ENCODE data around the gene PCDHGB4.
"Not testable (repeated sequence)": the region's sequence is repeated elsewhere in the genome, so short reads cannot be mapped to it uniquely, and the experiment has no call there.

The PCDHGB4 gene

DNA sequence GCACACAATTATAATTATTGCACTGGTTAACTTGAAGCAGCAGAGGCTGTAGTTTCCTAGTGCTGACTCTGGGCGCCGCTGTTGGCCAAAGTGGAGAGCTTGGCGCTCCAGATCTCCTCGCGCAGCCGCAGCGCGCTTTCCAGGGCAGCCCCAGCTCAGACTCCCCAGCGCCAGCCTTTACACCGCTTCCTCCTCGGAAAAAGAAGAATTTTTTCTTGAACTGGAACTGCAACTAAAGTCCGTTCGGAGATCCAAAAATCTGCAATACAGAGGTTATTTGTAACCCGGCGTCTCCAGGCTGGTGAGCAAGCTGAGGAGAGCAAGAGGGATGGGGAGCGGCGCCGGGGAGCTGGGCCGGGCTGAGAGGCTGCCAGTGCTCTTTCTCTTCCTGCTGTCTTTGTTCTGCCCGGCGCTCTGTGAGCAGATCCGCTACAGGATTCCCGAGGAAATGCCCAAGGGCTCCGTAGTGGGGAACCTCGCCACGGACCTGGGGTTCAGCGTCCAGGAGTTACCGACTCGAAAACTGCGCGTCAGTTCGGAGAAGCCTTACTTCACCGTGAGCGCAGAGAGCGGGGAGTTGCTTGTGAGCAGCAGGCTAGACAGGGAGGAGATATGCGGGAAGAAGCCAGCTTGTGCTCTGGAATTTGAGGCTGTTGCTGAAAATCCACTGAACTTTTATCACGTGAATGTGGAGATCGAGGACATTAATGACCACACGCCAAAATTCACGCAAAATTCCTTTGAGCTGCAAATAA is at the start of gene PCDHGB4:
Gene PCDHGB4 (plus strand): TSS at position 142 of the 755 bp plus-strand sequence. CDS start 187 bp downstream, at position 329.
- not testable (repeated sequence) for H3K4me2 ChIP-seq, H3K4me3 ChIP-seq, H4K20me1 ChIP-seq, H3K27me3 ChIP-seq, H3K9ac ChIP-seq, H3K27ac ChIP-seq, H3K4me1 ChIP-seq, H3K36me3 ChIP-seq
- H3K9me3 ChIP-seq, result peaks cover 49% of the 10 kb centered on the region

DNA sequence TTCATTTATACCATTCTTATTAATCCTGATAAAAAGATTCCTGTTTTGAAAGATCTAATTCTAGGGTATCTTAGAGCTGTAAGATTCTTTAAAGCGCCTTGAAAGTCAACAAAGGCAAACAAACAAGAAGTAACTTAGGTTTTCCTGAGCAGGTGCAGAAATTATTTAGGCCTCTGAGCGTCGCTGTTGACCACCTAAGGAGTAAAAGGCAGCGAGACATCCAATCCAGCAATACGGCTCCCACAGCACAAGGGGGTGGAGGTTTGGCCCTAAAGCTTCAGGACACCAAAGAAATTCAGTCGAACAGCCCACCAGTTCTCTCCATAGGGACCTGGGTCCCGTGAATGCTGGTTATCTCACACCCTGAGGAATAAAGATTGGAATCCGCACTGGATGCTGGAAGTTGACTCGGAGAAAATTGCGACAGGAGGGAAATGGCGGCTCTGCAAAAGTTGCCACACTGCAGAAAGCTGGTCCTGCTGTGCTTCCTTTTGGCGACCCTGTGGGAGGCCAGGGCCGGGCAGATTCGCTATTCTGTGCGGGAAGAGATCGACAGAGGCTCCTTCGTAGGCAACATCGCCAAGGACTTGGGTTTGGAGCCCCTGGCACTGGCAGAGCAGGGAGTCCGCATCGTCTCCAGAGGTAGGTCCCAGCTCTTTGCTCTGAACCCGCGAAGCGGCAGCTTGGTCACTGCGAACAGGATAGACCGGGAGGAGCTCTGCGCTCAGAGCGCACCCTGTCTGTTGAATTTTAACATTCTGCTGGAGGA is 48.8 kb upstream of the PCDHGB4 start, which contains the start of gene PCDHGA2:
Gene PCDHGA2 (plus strand): TSS at position 223 of the 769 bp plus-strand sequence.
- Histone ChIP-seq H3K4me2 (no peak within 1 kb of the TSS), H3K9me3 (peaks cover 81% of the 10 kb centered on the region), H3K9ac (no peak within 1 kb of the TSS), H3K27me3 (no peaks in the 10 kb centered on the region), H3K4me1 (no peaks in the 10 kb centered on the region), H4K20me1 (no peaks in the 10 kb centered on the region), H3K27ac (no peak within 1 kb of the TSS), H3K4me3 (no peak within 1 kb of the TSS), H3K36me3 (0 out of 2 replicates have a peak, but pooled peaks cover 8% of the 10 kb centered on the region)
- no peak for TF ChIP-seq Cebpa-rat (IDR thresholded peaks at IDR 0.05)

DNA sequence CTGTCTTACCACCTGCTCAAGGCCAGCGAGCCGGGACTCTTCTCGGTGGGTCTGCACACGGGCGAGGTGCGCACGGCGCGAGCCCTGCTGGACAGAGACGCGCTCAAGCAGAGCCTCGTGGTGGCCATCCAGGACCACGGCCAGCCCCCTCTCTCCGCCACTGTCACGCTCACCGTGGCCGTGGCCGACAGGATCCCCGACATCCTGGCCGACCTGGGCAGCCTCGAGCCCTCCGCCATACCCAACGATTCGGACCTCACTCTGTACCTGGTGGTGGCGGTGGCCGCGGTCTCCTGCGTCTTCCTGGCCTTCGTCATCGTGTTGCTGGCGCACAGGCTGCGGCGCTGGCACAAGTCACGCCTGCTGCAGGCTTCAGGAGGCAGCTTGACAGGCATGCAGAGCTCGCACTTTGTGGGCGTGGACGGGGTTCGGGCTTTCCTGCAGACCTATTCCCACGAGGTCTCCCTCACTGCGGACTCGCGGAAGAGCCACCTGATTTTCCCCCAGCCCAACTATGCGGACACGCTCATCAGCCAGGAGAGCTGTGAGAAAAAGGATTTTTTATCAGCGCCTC is 46.6 kb upstream of the PCDHGB4 start:
- H4K20me1 ChIP-seq, H3K9ac ChIP-seq, H3K27ac ChIP-seq, H3K4me3 ChIP-seq, H3K4me2 ChIP-seq, H3K4me1 ChIP-seq, H3K27me3 ChIP-seq: not testable (repeated sequence)
- Histone ChIP-seq H3K9me3 (peaks cover 92% of the 10 kb centered on the region), H3K36me3 (0 out of 2 replicates have a peak, but pooled peaks cover 12% of the 10 kb centered on the region)

DNA sequence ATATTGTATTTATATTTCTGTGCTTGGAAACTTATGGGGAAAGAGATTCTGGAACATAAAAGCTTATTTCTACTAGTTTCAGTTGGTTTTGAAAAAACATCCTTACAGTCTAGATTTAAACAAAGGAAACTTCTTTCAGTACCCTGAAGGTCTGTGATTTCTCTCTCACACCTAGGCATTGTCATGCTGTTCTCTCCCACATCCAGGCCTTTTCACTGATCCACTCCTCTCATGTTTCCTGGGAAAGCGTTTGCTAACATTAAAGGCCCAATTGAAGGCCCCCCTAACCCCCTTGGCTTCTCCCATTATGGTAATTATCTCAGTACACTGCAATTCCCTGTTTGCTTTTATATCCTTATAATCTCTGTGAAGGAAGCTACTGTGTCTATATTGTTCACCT is 44.7 kb upstream of the PCDHGB4 start:
- peaks cover 91% of the 10 kb centered on the region for H3K9me3 ChIP-seq
- no peaks in the 10 kb centered on the region for H3K27me3 ChIP-seq
- no peak overlapping the region for H3K9ac ChIP-seq
- no peak overlapping the region for H3K4me2 ChIP-seq
- H4K20me1 ChIP-seq, result no peaks in the 10 kb centered on the region
- H3K27ac ChIP-seq, result no peak overlapping the region
- H3K36me3 ChIP-seq, result 0 out of 2 replicates have a peak, but pooled peaks cover 12% of the 10 kb centered on the region
- H3K4me3 ChIP-seq, result no peak overlapping the region
- no peaks in the 10 kb centered on the region for H3K4me1 ChIP-seq
- TF ChIP-seq Cebpa-rat (IDR thresholded peaks at IDR 0.05), result no peak

DNA sequence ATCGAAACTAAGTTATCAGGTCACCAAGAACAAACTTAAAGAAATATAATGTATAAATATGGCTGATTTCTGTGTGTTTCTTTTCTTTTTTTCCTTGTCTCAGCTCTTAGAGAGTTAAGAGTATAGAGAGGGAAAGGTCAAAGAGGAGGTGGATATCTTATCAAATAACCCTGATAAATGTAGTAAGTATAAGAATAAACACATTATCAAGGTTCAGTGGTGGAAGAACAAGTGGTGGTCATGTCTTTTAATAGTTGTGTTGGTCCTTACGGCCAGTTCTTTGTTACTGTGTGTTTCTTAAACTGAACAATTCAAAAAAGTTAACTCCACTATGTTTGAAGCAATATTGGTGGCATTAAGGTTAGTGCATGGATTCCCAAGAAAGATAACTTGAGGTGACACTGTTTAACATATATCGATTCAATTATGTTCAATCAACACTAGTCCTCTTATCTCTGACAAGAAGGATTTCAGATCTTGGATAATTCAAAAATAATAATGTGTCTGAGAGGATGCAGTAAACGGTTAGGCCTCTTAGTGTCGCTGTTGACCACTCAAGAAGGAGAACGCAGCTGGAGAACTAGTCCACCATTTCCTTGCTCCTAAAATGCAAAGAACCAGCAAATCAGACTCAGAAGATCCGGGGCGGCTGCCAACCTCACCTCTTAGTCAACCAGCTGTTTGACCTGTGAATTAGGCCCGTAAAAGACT is 44.1 kb upstream of the PCDHGB4 start, which contains the start of gene PCDHGA3:
Gene PCDHGA3 (plus strand): TSS at position 588 of the 711 bp plus-strand sequence. CDS start 205 bp downstream, outside the sequence.
- Histone ChIP-seq H3K9me3 (peaks cover 88% of the 10 kb centered on the region), H3K4me3 (no peak within 1 kb of the TSS), H3K4me2 (no peak within 1 kb of the TSS), H3K9ac (no peak within 1 kb of the TSS), H3K4me1 (no peaks in the 10 kb centered on the region), H4K20me1 (no peaks in the 10 kb centered on the region), H3K27ac (no peak within 1 kb of the TSS), H3K36me3 (0 out of 2 replicates have a peak, but pooled peaks cover 12% of the 10 kb centered on the region), H3K27me3 (no peaks in the 10 kb centered on the region)
- TF ChIP-seq Cebpa-rat (IDR thresholded peaks at IDR 0.05), result no peak

DNA sequence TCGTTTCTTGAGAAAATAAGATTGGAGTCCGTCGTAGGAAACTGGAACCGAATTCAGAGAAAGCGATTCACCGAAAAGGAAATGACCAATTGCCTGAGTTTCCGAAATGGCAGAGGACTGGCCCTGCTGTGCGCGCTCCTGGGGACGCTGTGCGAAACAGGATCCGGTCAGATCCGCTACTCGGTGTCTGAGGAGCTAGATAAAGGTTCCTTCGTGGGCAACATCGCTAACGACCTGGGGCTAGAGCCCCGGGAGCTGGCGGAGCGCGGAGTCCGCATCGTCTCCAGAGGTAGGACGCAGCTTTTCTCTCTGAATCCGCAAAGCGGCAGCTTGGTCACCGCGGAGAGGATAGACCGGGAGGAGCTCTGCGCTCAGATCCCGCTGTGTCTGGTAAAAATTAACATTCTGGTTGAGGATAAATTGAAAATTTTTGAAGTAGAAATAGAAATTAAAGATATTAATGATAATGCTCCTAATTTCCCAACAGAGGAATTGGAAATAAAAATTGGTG is 43.5 kb upstream of the PCDHGB4 start:
- TF ChIP-seq Cebpa-rat (IDR thresholded peaks at IDR 0.05), result no peak
- Histone ChIP-seq H3K9me3 (peaks cover 87% of the 10 kb centered on the region), H3K4me2 (no peak overlapping the region), H3K4me3 (no peak overlapping the region), H3K27me3 (no peaks in the 10 kb centered on the region), H3K4me1 (no peaks in the 10 kb centered on the region), H3K36me3 (0 out of 2 replicates have a peak, but pooled peaks cover 10% of the 10 kb centered on the region), H4K20me1 (no peaks in the 10 kb centered on the region), H3K9ac (no peak overlapping the region), H3K27ac (no peak overlapping the region)

DNA sequence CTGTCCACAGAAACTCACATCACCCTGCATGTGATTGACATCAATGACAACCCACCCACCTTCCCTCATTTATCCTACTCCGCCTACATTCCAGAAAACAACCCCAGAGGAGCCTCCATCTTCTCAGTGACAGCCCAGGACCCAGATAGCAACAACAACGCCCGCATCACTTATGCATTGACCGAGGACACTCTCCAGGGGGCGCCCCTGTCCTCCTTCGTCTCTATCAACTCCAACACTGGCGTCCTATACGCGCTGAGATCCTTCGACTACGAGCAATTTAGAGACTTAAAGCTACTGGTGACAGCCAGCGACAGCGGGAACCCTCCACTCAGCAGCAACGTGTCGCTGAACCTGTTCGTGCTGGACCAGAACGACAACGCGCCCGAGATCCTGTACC is 42.2 kb upstream of the PCDHGB4 start:
- Histone ChIP-seq H3K9me3 (peaks cover 84% of the 10 kb centered on the region), H4K20me1 (no peaks in the 10 kb centered on the region), H3K4me3 (no peak overlapping the region), H3K27me3 (no peaks in the 10 kb centered on the region), H3K27ac (no peak overlapping the region), H3K4me1 (no peaks in the 10 kb centered on the region), H3K9ac (no peak overlapping the region), H3K36me3 (0 out of 2 replicates have a peak, but pooled peaks cover 6% of the 10 kb centered on the region), H3K4me2 (no peak overlapping the region)
- TF ChIP-seq Cebpa-rat (IDR thresholded peaks at IDR 0.05), result no peak

DNA sequence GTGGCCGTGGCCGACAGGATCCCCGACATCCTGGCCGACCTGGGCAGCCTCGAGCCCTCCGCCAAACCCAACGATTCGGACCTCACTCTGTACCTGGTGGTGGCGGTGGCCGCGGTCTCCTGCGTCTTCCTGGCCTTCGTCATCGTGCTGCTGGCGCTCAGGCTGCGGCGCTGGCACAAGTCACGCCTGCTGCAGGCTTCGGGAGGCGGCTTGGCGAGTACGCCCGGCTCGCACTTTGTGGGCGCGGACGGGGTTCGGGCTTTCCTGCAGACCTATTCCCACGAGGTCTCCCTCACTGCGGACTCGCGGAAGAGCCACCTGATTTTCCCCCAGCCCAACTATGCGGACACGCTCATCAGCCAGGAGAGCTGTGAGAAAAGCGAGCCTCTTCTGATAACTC is 41.5 kb upstream of the PCDHGB4 start:
- H3K4me2 ChIP-seq, H3K4me1 ChIP-seq, H3K4me3 ChIP-seq, H3K27me3 ChIP-seq, H4K20me1 ChIP-seq, H3K36me3 ChIP-seq, H3K27ac ChIP-seq, H3K9ac ChIP-seq: not testable (repeated sequence)
- H3K9me3 ChIP-seq, result peaks cover 84% of the 10 kb centered on the region

DNA sequence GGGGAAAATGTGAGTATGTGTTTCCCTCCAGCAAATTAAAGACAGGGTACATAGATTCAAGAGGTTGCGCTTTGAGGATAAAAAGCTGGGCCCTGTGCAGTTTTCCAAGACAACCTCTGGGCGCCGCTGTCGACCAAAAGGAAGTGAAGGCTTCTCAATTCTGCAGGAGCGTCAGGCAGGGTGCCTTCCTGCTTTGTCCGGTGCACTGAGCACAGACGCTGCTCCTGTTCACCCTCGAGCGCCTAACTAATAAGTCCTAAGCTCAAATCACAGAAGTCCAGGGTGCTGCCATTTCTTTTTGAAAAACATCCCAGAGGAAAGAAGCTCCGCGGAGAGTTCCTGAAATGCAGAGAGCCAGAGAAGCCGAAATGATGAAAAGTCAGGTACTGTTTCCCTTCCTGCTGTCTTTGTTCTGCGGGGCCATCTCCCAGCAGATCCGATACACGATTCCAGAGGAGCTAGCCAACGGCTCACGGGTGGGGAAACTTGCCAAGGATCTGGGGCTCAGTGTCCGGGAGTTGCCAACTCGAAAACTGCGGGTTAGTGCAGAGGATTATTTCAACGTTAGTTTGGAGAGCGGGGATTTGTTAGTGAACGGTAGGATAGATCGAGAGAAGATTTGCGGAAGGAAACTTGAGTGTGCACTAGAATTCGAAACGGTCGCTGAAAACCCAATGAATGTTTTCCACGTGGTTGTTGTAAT is 37.4 kb upstream of the PCDHGB4 start, which contains the start of gene PCDHGB1:
Gene PCDHGB1 (plus strand): TSS at position 183 of the 703 bp plus-strand sequence. CDS start 162 bp downstream, at position 345.
- no peak within 1 kb of the TSS for H3K9ac ChIP-seq
- TF ChIP-seq Cebpa-rat (IDR thresholded peaks at IDR 0.05), result no peak
- H3K36me3 ChIP-seq, result no peaks in the 10 kb centered on the region
- H3K4me3 ChIP-seq, result no peak within 1 kb of the TSS
- no peak within 1 kb of the TSS for H3K4me2 ChIP-seq
- H3K4me1 ChIP-seq, result no peaks in the 10 kb centered on the region
- H3K9me3 ChIP-seq, result peaks cover 79% of the 10 kb centered on the region
- H3K27ac ChIP-seq, result no peak within 1 kb of the TSS
- H3K27me3 ChIP-seq, result no peaks in the 10 kb centered on the region
- no peaks in the 10 kb centered on the region for H4K20me1 ChIP-seq

Measured in BLaER1 (cell line).